ENCODE measurements around the gene SRSF1.

SRSF1 gene

DNA sequence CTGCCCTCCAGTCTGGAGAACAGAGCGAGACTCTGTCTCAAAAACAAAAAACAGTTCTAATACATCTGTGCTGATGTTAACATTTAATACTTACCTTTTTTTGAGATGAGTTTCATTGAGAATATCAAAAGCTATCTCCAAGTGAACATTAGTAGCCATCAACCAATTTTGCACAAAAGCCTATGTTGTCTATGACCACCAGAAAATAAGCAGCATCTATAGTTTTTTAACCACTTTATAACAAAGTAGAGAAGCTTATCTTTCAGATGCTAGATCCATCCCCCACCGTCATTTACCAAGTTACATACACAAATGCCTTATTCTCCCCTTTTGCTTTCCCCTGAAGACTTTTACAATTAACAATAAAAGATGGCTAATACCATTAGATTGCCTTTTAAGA is 4.1 kb downstream of the SRSF1 start:
- no peak overlapping the region for H3K4me3 ChIP-seq (ENCODE audit: low read depth, low read length)
- TF ChIP-seq CTCF (IDR thresholded peaks at IDR 0.05; ENCODE audit: low read depth, low read length): no peak

GRCh38 chr17:58002154-58002948 is 4.7 kb downstream of the SRSF1 start:
- no peak for TF ChIP-seq CTCF (IDR thresholded peaks at IDR 0.05; ENCODE audit: low read depth, low read length)
- H3K4me3 ChIP-seq (ENCODE audit: low read depth, low read length): no peak overlapping the region

DNA sequence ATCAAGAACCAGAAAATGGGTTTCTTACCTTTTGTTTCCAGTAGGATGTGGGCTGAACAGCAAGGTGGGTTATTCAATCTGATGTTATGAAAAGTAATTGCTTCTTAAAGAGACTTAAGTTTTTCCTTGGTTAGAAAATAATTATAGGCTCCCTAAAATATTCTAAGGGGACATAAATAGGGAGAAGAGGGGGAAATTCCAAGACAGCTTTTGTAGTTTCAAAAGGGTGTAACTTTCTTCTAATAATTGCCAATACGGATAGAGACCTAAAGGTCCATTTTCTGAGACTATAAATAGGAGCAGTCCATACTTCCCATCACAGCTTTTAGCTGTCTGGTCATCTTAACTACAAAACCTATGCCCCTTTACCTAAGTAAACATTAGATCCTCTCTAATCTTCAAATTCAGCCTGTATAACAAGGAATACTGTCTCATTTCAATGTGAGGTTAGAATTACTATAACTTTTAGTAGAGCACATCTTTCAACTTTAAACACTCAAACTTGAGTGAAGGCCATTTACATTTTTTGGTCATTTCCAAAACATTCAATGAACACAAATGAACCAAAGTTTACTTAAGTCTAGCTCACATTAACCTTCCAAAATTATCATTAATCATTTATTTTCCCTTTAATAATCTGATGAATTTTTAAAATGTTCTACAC is 5.5 kb downstream of the SRSF1 start:
- H3K4me3 ChIP-seq (ENCODE audit: low read depth, low read length): no peak overlapping the region
- no peak for TF ChIP-seq CTCF (IDR thresholded peaks at IDR 0.05; ENCODE audit: low read depth, low read length)

- H3K4me3 ChIP-seq (ENCODE audit: low read depth, low read length): no peak overlapping the region
- TF ChIP-seq CTCF (IDR thresholded peaks at IDR 0.05; ENCODE audit: low read depth, low read length): peak; percentile 49; the same call in 1 of the 2 replicates
Observed at GRCh38 chr17:57999496-58000017, 7.5 kb downstream of the SRSF1 start.

DNA sequence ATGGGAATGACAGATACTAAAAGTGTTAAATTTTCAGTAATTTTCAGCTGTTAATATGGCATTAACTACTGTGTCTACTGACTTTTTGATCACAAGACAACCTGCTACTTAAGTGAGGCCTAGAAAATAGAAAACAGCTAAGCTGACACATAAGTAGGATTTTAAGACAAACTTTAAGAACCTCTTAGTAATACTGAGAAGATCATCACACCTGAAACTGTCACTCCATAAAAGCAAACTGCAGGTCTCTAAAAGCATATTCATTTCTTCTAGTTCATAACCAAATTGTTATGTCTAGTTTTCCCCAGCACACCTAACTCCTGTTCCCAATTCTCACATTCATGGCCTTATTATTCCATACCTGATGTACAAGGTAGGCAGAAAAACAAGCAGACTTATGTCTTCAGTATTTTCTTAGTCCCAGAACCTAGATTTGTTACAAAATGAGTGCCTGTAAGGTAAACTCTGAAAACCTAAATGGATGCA is 8.0 kb downstream of the SRSF1 start:
- H3K4me3 ChIP-seq (ENCODE audit: low read depth, low read length): no peak overlapping the region
- TF ChIP-seq CTCF (IDR thresholded peaks at IDR 0.05; ENCODE audit: low read depth, low read length): no peak

- TF ChIP-seq CTCF (IDR thresholded peaks at IDR 0.05; ENCODE audit: low read depth, low read length): no peak
- no peak overlapping the region for H3K4me3 ChIP-seq (ENCODE audit: low read depth, low read length)
Observed at GRCh38 chr17:57997085-57997809, 9.8 kb downstream of the SRSF1 start.
